ENCODE data around the gene GCN1. TPM values are rescaled to one million over a fixed set of nuclear protein-coding genes. Genes with fewer than 3 reads are reported as not detected.

The GCN1 gene
- polyA plus RNA-seq, 1 experiment: 59.7 TPM

- TF ChIP-seq, protein P1, sequence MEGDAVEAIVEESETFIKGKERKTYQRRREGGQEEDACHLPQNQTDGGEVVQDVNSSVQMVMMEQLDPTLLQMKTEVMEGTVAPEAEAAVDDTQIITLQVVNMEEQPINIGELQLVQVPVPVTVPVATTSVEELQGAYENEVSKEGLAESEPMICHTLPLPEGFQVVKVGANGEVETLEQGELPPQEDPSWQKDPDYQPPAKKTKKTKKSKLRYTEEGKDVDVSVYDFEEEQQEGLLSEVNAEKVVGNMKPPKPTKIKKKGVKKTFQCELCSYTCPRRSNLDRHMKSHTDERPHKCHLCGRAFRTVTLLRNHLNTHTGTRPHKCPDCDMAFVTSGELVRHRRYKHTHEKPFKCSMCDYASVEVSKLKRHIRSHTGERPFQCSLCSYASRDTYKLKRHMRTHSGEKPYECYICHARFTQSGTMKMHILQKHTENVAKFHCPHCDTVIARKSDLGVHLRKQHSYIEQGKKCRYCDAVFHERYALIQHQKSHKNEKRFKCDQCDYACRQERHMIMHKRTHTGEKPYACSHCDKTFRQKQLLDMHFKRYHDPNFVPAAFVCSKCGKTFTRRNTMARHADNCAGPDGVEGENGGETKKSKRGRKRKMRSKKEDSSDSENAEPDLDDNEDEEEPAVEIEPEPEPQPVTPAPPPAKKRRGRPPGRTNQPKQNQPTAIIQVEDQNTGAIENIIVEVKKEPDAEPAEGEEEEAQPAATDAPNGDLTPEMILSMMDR (IDR thresholded peaks at IDR 0.05; ENCODE audit: insufficient read depth, low read depth, low read length): no peak
- CTCF ChIA-PET: interaction anchor here (0.8 to 1.3 kb wide), 3 partner anchors 21 to 43 kb away, joined by 3 to 4 read pairs (median 3); partner anchors contain the start of gene GCN1
- POLR2A ChIA-PET: interaction anchor here (0.5 kb wide), 1 partner anchor 10 kb away, joined by 32 read pairs; no protein-coding TSS in a partner anchor
Observed at GRCh38 chr12:120172053-120172452, 22.5 kb downstream of the GCN1 start.

DNA sequence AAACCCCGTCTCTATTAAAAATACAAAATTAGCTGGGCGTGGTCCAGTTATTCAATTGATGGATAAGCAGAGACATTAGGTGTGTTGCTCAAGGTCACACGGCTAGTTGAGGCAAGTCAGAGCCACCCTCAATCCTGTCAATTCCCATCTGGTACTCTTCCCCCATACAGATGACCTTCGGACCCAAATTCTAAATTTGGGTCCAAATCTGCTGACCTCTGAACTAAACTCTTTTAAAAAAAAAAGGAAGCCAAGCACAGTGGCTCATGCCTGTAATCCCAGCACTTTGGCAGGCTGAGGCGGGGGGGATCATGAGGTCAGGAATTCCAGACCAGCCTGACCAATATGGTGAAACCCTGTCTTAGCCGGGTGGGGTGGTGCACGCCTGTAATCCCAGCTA lies 23.9 kb downstream of the GCN1 start:
- ChIA-PET POLR2A (no interaction called here), CTCF (interaction anchor here (1.3 kb wide), 1 partner anchor 19 kb away, joined by 3 read pairs; no protein-coding TSS in a partner anchor)
- TF ChIP-seq, protein P1 (IDR thresholded peaks at IDR 0.05; ENCODE audit: insufficient read depth, low read depth, low read length): no peak
- Histone ChIP-seq H3K36me3 (ENCODE audit: control insufficient read depth, insufficient read depth, low read length) (peaks cover 28% of the 10 kb centered on the region), H3K4me3 (ENCODE audit: low read depth, low read length) (no peak overlapping the region), H3K27me3 (ENCODE audit: control insufficient read depth, insufficient read depth, low read length) (no peaks in the 10 kb centered on the region)
- no peak for DNase-seq (ENCODE audit: low read depth)

More at GRCh38 chr12:120172053-120172452, 22.5 kb downstream of the GCN1 start:
- no peak for DNase-seq (ENCODE audit: low read depth)
- Histone ChIP-seq H3K27me3 (ENCODE audit: control insufficient read depth, insufficient read depth, low read length) (no peaks in the 10 kb centered on the region), H3K36me3 (ENCODE audit: control insufficient read depth, insufficient read depth, low read length) (peaks cover 34% of the 10 kb centered on the region), H3K4me3 (ENCODE audit: low read depth, low read length) (no peak overlapping the region)

DNA sequence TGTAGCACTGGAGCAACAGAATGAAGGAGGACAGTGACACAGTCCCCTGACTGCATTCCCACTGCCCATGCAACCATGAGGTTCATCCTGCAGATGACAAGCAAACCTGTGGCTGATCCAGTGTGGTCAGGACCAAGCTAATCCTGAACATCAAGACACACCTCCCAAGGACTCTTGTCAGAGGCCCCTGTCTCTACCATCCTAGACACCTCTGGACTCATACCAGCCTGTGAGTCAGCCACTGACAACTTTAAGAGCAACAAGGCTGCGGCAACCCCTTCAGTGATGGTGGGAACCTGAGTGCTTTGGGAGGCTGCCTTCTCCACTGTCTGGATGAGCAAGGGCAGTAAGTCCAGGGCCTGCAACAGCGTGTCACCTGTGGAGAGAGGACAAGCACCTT lies 24.6 kb downstream of the GCN1 start:
- POLR2A ChIA-PET: no interaction called here

DNA sequence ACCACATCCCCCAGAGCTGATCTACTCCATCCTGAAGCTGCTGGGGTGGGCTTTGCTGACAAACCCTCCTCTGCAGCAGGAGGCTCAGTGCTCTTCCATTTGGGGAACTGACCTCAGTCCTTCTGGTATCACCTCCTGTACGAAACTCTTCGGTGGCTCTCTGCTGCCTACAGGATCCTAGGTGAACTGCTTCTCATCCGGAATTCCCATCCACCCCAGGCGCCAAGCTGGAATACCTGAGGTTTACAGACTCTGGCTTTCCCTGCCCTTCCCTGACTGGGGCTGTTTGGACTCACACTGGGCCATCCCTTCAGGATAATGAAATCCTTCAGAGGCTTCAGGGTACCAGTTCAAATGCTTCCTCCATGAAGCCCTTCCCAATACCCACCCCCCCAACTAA lies 26.2 kb downstream of the GCN1 start:
- Histone ChIP-seq H3K4me3 (ENCODE audit: low read depth, low read length) (no peak overlapping the region), H3K27me3 (ENCODE audit: control insufficient read depth, insufficient read depth, low read length) (no peaks in the 10 kb centered on the region), H3K36me3 (ENCODE audit: control insufficient read depth, insufficient read depth, low read length) (peaks cover 20% of the 10 kb centered on the region)
- POLR2A ChIA-PET: no interaction called here
- DNase-seq (ENCODE audit: low read depth): no peak
- TF ChIP-seq, protein P1 (IDR thresholded peaks at IDR 0.05; ENCODE audit: insufficient read depth, low read depth, low read length): no peak
- CTCF ChIA-PET: no interaction called here

More for the DNA sequence above, 24.6 kb downstream of the GCN1 start:
- H3K36me3 ChIP-seq (ENCODE audit: control insufficient read depth, insufficient read depth, low read length): peaks cover 24% of the 10 kb centered on the region
- TF ChIP-seq, protein P1 (IDR thresholded peaks at IDR 0.05; ENCODE audit: insufficient read depth, low read depth, low read length): no peak
- CTCF ChIA-PET: interaction anchor here (0.7 kb wide), 1 partner anchor 57 kb away, joined by 3 read pairs; no protein-coding TSS in a partner anchor
- H3K27me3 ChIP-seq (ENCODE audit: control insufficient read depth, insufficient read depth, low read length): no peaks in the 10 kb centered on the region
- H3K4me3 ChIP-seq (ENCODE audit: low read depth, low read length): no peak overlapping the region
- no peak for DNase-seq (ENCODE audit: low read depth)

GRCh38 chr12:120167529-120168095 lies 26.9 kb downstream of the GCN1 start:
- ChIA-PET POLR2A (no interaction called here), CTCF (interaction anchor here (0.6 kb wide), 1 partner anchor 71 kb away, joined by 3 read pairs; no protein-coding TSS in a partner anchor)
- no peak overlapping the region for H3K4me3 ChIP-seq (ENCODE audit: low read depth, low read length)
- H3K27me3 ChIP-seq (ENCODE audit: control insufficient read depth, insufficient read depth, low read length): no peaks in the 10 kb centered on the region
- DNase-seq (ENCODE audit: low read depth): no peak
- TF ChIP-seq, protein P1 (IDR thresholded peaks at IDR 0.05; ENCODE audit: insufficient read depth, low read depth, low read length): no peak
- H3K36me3 ChIP-seq (ENCODE audit: control insufficient read depth, insufficient read depth, low read length): peaks cover 24% of the 10 kb centered on the region

All from BJ (cell line).